ENCODE data around the gene KCNK1.

- no peak for TF ChIP-seq POLR2AphosphoS5 (IDR thresholded peaks at IDR 0.05)
- TF ChIP-seq POLR2A (IDR thresholded peaks at IDR 0.05) = no peak
- no peak for TF ChIP-seq CTCF (IDR thresholded peaks at IDR 0.05)
Observed at GRCh38 chr1:233664804-233665574, 51.1 kb downstream of the KCNK1 start.
